GM12878 (cell line): ENCODE results near the gene CELSR1.

ENCODE experiments used
- ZNF384 ChIP-seq: IDR thresholded peaks from 2 replicates; pipeline ENCODE4 v1.6.1; 2012; ENCODE audit warnings: low read depth, mild to moderate bottlenecking, low read length, improper control_type of control experiment, borderline replicate concordance
- TF ChIP-seq, protein P1 (sequence below): fragments of 450-650 bp; IDR thresholded peaks from 2 replicates; pipeline ENCODE4 v1.6.1; 2018; ENCODE audit warnings: mild to moderate bottlenecking, low read depth, moderate library complexity; ENCODE audit not compliant: partially characterized antibody

- TF ChIP-seq, protein P1, sequence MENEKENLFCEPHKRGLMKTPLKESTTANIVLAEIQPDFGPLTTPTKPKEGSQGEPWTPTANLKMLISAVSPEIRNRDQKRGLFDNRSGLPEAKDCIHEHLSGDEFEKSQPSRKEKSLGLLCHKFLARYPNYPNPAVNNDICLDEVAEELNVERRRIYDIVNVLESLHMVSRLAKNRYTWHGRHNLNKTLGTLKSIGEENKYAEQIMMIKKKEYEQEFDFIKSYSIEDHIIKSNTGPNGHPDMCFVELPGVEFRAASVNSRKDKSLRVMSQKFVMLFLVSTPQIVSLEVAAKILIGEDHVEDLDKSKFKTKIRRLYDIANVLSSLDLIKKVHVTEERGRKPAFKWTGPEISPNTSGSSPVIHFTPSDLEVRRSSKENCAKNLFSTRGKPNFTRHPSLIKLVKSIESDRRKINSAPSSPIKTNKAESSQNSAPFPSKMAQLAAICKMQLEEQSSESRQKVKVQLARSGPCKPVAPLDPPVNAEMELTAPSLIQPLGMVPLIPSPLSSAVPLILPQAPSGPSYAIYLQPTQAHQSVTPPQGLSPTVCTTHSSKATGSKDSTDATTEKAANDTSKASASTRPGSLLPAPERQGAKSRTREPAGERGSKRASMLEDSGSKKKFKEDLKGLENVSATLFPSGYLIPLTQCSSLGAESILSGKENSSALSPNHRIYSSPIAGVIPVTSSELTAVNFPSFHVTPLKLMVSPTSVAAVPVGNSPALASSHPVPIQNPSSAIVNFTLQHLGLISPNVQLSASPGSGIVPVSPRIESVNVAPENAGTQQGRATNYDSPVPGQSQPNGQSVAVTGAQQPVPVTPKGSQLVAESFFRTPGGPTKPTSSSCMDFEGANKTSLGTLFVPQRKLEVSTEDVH, result no peak
- no peak for TF ChIP-seq ZNF384
These were observed 13.9 kb upstream of the CELSR1 start for GRCh38 chr22:46551321-46551720.
